ENCODE data around the gene LAMTOR3. TPM values are rescaled to one million over a fixed set of nuclear protein-coding genes. Genes with fewer than 3 reads are reported as not detected.

Gene LAMTOR3
- total and polyA plus RNA-seq, 2 experiments from 2014 or later: 126 to 143 TPM

DNA sequence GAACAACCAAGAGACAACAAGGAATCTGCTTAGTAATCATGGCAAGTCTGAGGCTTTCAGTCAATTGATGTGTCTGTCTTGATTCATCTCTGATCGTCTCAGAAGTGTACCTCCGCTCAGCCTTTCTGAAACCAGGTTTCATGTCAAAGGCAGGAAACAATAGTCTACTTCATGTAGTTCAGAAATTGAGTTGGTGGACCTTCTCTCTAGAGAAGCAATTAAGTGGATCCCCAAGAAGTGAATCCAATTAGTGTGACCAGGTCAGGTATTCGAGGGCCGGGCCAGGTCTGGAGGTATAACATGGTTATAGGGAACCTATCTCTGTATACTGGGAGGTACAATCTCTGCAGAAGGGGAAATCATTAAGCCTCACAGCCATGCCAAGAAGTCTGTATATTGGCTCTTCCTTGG lies 45.6 kb downstream of the LAMTOR3 start:
- Histone ChIP-seq H3K9me2 (replicated peaks; ENCODE audit: insufficient read depth) (no peaks in the 10 kb centered on the region), H3K36me3 (replicated peaks; ENCODE audit: insufficient read depth, low read depth) (no peaks in the 10 kb centered on the region), H3K4me3 (no peak overlapping the region), H4K20me1 (ENCODE audit: insufficient read depth, poor library complexity, severe bottlenecking) (no peaks in the 10 kb centered on the region), H3K79me2 (no peaks in the 10 kb centered on the region), H3K4me1 (ENCODE audit: insufficient read depth) (no peaks in the 10 kb centered on the region), H3K27ac (no peak overlapping the region), H3K4me2 (no peak overlapping the region), H2AFZ (no peak overlapping the region), H3K9me3 (ENCODE audit: low read depth) (no peaks in the 10 kb centered on the region), H3K27me3 (no peaks in the 10 kb centered on the region)
- no peak for DNase-seq (ENCODE audit: low spot score)
- TF ChIP-seq EZH2 (IDR thresholded peaks at IDR 0.05; ENCODE audit: borderline replicate concordance) (no peak), EZH2phosphoT487 (IDR thresholded peaks at IDR 0.05; ENCODE audit: low read depth, severe bottlenecking, unreplicated experiment) (no peak)
- TF ChIP-seq, protein P1, sequence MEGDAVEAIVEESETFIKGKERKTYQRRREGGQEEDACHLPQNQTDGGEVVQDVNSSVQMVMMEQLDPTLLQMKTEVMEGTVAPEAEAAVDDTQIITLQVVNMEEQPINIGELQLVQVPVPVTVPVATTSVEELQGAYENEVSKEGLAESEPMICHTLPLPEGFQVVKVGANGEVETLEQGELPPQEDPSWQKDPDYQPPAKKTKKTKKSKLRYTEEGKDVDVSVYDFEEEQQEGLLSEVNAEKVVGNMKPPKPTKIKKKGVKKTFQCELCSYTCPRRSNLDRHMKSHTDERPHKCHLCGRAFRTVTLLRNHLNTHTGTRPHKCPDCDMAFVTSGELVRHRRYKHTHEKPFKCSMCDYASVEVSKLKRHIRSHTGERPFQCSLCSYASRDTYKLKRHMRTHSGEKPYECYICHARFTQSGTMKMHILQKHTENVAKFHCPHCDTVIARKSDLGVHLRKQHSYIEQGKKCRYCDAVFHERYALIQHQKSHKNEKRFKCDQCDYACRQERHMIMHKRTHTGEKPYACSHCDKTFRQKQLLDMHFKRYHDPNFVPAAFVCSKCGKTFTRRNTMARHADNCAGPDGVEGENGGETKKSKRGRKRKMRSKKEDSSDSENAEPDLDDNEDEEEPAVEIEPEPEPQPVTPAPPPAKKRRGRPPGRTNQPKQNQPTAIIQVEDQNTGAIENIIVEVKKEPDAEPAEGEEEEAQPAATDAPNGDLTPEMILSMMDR (IDR thresholded peaks at IDR 0.05; ENCODE audit: poor library complexity): no peak
- whole genome bisulfite sequencing (ENCODE audit: low lambda C conversion rate, missing lambda C conversion rate): 95% methylated on average over 4 of the region's 4 CpGs

GRCh38 chr4:99847362-99847976 lies 46.8 kb downstream of the LAMTOR3 start:
- Histone ChIP-seq H3K27ac (no peak overlapping the region), H3K79me2 (no peaks in the 10 kb centered on the region), H3K4me3 (no peak overlapping the region), H3K9me3 (ENCODE audit: low read depth) (no peaks in the 10 kb centered on the region), H3K36me3 (replicated peaks; ENCODE audit: insufficient read depth, low read depth) (no peaks in the 10 kb centered on the region), H2AFZ (no peak overlapping the region), H3K4me1 (ENCODE audit: insufficient read depth) (no peaks in the 10 kb centered on the region), H3K9me2 (replicated peaks; ENCODE audit: insufficient read depth) (no peaks in the 10 kb centered on the region), H3K27me3 (no peaks in the 10 kb centered on the region), H4K20me1 (ENCODE audit: insufficient read depth, poor library complexity, severe bottlenecking) (no peaks in the 10 kb centered on the region), H3K4me2 (no peak overlapping the region)
- TF ChIP-seq EZH2phosphoT487 (IDR thresholded peaks at IDR 0.05; ENCODE audit: low read depth, severe bottlenecking, unreplicated experiment) (no peak), EZH2 (IDR thresholded peaks at IDR 0.05; ENCODE audit: borderline replicate concordance) (no peak)
- TF ChIP-seq, protein P1 (IDR thresholded peaks at IDR 0.05; ENCODE audit: poor library complexity): no peak
- WGBS (ENCODE audit: low lambda C conversion rate, missing lambda C conversion rate): 87% methylated on average over 10 of the region's 10 CpGs
- DNase-seq (ENCODE audit: low spot score): no peak

- no peaks in the 10 kb centered on the region for H3K79me2 ChIP-seq
- no peaks in the 10 kb centered on the region for H3K9me3 ChIP-seq (ENCODE audit: low read depth)
- H2AFZ ChIP-seq: no peak overlapping the region
- 81% methylated on average over 1 of the region's 1 CpG for WGBS (ENCODE audit: low lambda C conversion rate, missing lambda C conversion rate)
- H4K20me1 ChIP-seq (ENCODE audit: insufficient read depth, poor library complexity, severe bottlenecking): no peaks in the 10 kb centered on the region
- no peak for DNase-seq (ENCODE audit: low spot score)
- H3K4me3 ChIP-seq: no peak overlapping the region
- H3K27me3 ChIP-seq: no peaks in the 10 kb centered on the region
- H3K9me2 ChIP-seq (replicated peaks; ENCODE audit: insufficient read depth): no peaks in the 10 kb centered on the region
- no peaks in the 10 kb centered on the region for H3K4me1 ChIP-seq (ENCODE audit: insufficient read depth)
- TF ChIP-seq EZH2 (IDR thresholded peaks at IDR 0.05; ENCODE audit: borderline replicate concordance): no peak
- no peak for TF ChIP-seq EZH2phosphoT487 (IDR thresholded peaks at IDR 0.05; ENCODE audit: low read depth, severe bottlenecking, unreplicated experiment)
- TF ChIP-seq, protein P1 (IDR thresholded peaks at IDR 0.05; ENCODE audit: poor library complexity): no peak
- no peak overlapping the region for H3K4me2 ChIP-seq
- H3K27ac ChIP-seq: no peak overlapping the region
- H3K36me3 ChIP-seq (replicated peaks; ENCODE audit: insufficient read depth, low read depth): no peaks in the 10 kb centered on the region
Measured at GRCh38 chr4:99846891-99847290, 47.3 kb downstream of the LAMTOR3 start.

Measured in hepatocyte (in vitro differentiated cells).